ENCODE data around the gene NUBPL.
"Not testable (repeated sequence)": the region's sequence is repeated elsewhere in the genome, so short reads cannot be mapped to it uniquely, and the experiment has no call there.

The NUBPL gene

GRCh38 chr14:31726337-31726736, 165.1 kb downstream of the NUBPL start:
- no peak for DNase-seq (ENCODE audit: low read depth in 1 of 2, low spot score in 1 of 2)

GRCh38 chr14:31727797-31728196, 166.6 kb downstream of the NUBPL start:
- no peak for DNase-seq (ENCODE audit: low read depth in 1 of 2, low spot score in 1 of 2)

GRCh38 chr14:31740688-31741087, 179.5 kb downstream of the NUBPL start:
- DNase-seq (ENCODE audit: low read depth in 1 of 2, low spot score in 1 of 2), result no peak

GRCh38 chr14:31745741-31746140, 184.5 kb downstream of the NUBPL start:
- DNase-seq (ENCODE audit: low read depth in 1 of 2, low spot score in 1 of 2), result no peak

GRCh38 chr14:31746326-31746725, 185.1 kb downstream of the NUBPL start:
- no peak for DNase-seq (ENCODE audit: low read depth in 1 of 2, low spot score in 1 of 2)

- DNase-seq (ENCODE audit: low read depth in 1 of 2, low spot score in 1 of 2), result no peak
Observed at GRCh38 chr14:31749275-31749674, 188.1 kb downstream of the NUBPL start.

GRCh38 chr14:31751047-31751446, 189.8 kb downstream of the NUBPL start:
- not testable (repeated sequence) for DNase-seq (ENCODE audit: low read depth in 1 of 2, low spot score in 1 of 2)

GRCh38 chr14:31752867-31753661, 191.9 kb downstream of the NUBPL start:
- no peak for DNase-seq (ENCODE audit: low read depth in 1 of 2, low spot score in 1 of 2)

GRCh38 chr14:31758941-31759340, 197.7 kb downstream of the NUBPL start:
- no peak for DNase-seq (ENCODE audit: low read depth in 1 of 2, low spot score in 1 of 2)

GRCh38 chr14:31760277-31760676, 199.1 kb downstream of the NUBPL start:
- no peak for DNase-seq (ENCODE audit: low read depth in 1 of 2, low spot score in 1 of 2)

GRCh38 chr14:31761325-31761724, 200.1 kb downstream of the NUBPL start:
- no peak for DNase-seq (ENCODE audit: low read depth in 1 of 2, low spot score in 1 of 2)

GRCh38 chr14:31763041-31763440, 201.8 kb downstream of the NUBPL start:
- DNase-seq (ENCODE audit: low read depth in 1 of 2, low spot score in 1 of 2), result no peak

- DNase-seq (ENCODE audit: low read depth in 1 of 2, low spot score in 1 of 2), result no peak
Observed at GRCh38 chr14:31766315-31766892, 205.2 kb downstream of the NUBPL start.

- DNase-seq (ENCODE audit: low read depth in 1 of 2, low spot score in 1 of 2), result no peak
Observed at GRCh38 chr14:31768355-31768754, 207.2 kb downstream of the NUBPL start.

- no peak for DNase-seq (ENCODE audit: low read depth in 1 of 2, low spot score in 1 of 2)
Observed at GRCh38 chr14:31770271-31770670, 209.1 kb downstream of the NUBPL start.

GRCh38 chr14:31774567-31774966, 213.4 kb downstream of the NUBPL start:
- no peak for DNase-seq (ENCODE audit: low read depth in 1 of 2, low spot score in 1 of 2)

GRCh38 chr14:31777312-31777711, 216.1 kb downstream of the NUBPL start:
- DNase-seq (ENCODE audit: low read depth in 1 of 2, low spot score in 1 of 2), result no peak

GRCh38 chr14:31781578-31781977, 220.4 kb downstream of the NUBPL start:
- DNase-seq (ENCODE audit: low read depth in 1 of 2, low spot score in 1 of 2), result no peak

- no peak for DNase-seq (ENCODE audit: low read depth in 1 of 2, low spot score in 1 of 2)
Observed at GRCh38 chr14:31785574-31785973, 224.4 kb downstream of the NUBPL start.

GRCh38 chr14:31787377-31787776, 226.2 kb downstream of the NUBPL start:
- DNase-seq (ENCODE audit: low read depth in 1 of 2, low spot score in 1 of 2), result no peak

- DNase-seq (ENCODE audit: low read depth in 1 of 2, low spot score in 1 of 2), result no peak
Observed at GRCh38 chr14:31788340-31788739, 227.1 kb downstream of the NUBPL start.

- DNase-seq (ENCODE audit: low read depth in 1 of 2, low spot score in 1 of 2), result no peak
Observed at GRCh38 chr14:31792726-31793125, 231.5 kb downstream of the NUBPL start.

GRCh38 chr14:31797946-31798345, 236.7 kb downstream of the NUBPL start:
- not testable (repeated sequence) for DNase-seq (ENCODE audit: low read depth in 1 of 2, low spot score in 1 of 2)
